CD4-positive, alpha-beta T cell (primary cell): ENCODE measurements around the gene EPM2A. TPM values are rescaled to one million over a fixed set of nuclear protein-coding genes. Genes with fewer than 3 reads are reported as not detected.
A peak's percentile ranks its signal among the peaks of the same experiment; 100 is the strongest.
"Not testable (repeated sequence)": the region's sequence is repeated elsewhere in the genome, so short reads cannot be mapped to it uniquely, and the experiment has no call there.

Experiments used
- ATAC-seq: fragments of 200-7000 bp; cut with Tn5 transposase; one replicate; pipeline ENCODE4 v1.10.0; 2022; ENCODE audit warnings: mild to moderate bottlenecking; ENCODE audit not compliant: poor library complexity
- CTCF ChIA-PET: fragments of 350-600 bp; sonication (Branson Sonifier 250); formaldehyde crosslinking; loops from one replicate; lab custom pipeline; 2021; ENCODE audit warnings: antibody characterized with exemption, inconsistent platforms; lab: Charles Lee
- POLR2A ChIA-PET: fragments of 350-600 bp; sonication (Branson Sonifier 250); formaldehyde crosslinking; loops from one replicate; lab custom pipeline; 2021; ENCODE audit warnings: antibody characterized with exemption, inconsistent platforms; lab: Charles Lee
- DNase-seq, 14 experiments: peaks; one replicate each; pipeline ENCODE4 v3.0.0-alpha.2; 2013 to 2020; ENCODE audit warnings: mixed read lengths in 2 of 14
- H3K27ac ChIP-seq, 2 donors: one replicate each; pipeline versions ENCODE4 v1.5.1 to v1.7.0; 2013; ENCODE audit warnings: low read length in 2 of 2, low read depth in 1 of 2, mild to moderate bottlenecking in 1 of 2
- H3K27me3 ChIP-seq, 2 experiments: 1 replicate in 1 of 2; 2 replicates in 1 of 2; pipeline versions ENCODE4 v1.6.1 to v1.7.0; 2013; ENCODE audit warnings: low read length in 2 of 2, control low read depth in 1 of 2, mild to moderate bottlenecking in 1 of 2, moderate library complexity in 1 of 2; ENCODE audit not compliant: insufficient read depth in 2 of 2, control insufficient read depth in 1 of 2
- H3K36me3 ChIP-seq: one replicate; pipeline ENCODE4 v1.6.1; 2013; ENCODE audit warnings: low read length, control low read depth; ENCODE audit not compliant: insufficient read depth
- H3K4me1 ChIP-seq: one replicate; pipeline ENCODE4 v1.6.1; 2013; ENCODE audit warnings: low read length, control low read depth; ENCODE audit not compliant: insufficient read depth
- H3K4me3 ChIP-seq: one replicate; pipeline ENCODE4 v1.5.1; 2013; ENCODE audit warnings: mild to moderate bottlenecking, low read length, moderate library complexity
- H3K9me3 ChIP-seq, 2 experiments: 1 replicate in 1 of 2; 2 replicates in 1 of 2; pipeline versions ENCODE4 v1.6.1 to v1.7.0; 2013; ENCODE audit warnings: low read length in 2 of 2, mild to moderate bottlenecking in 2 of 2, control low read depth in 1 of 2, moderate library complexity in 1 of 2; ENCODE audit not compliant: control insufficient read depth in 1 of 2, insufficient read depth in 1 of 2
- H3K27ac Mint-ChIP-seq: one replicate; pipeline ENCODE4 v1.8.0; 2020; ENCODE audit warnings: mixed read lengths
- H3K27me3 Mint-ChIP-seq: one replicate; pipeline ENCODE4 v1.8.0; 2021; ENCODE audit warnings: mixed read lengths
- H3K36me3 Mint-ChIP-seq: one replicate; pipeline ENCODE4 v1.8.0; 2021; ENCODE audit warnings: low read depth, mixed read lengths
- H3K4me1 Mint-ChIP-seq: one replicate; pipeline ENCODE4 v1.8.0; 2021; ENCODE audit warnings: low read depth, mixed read lengths
- H3K4me3 Mint-ChIP-seq: one replicate; pipeline ENCODE4 v1.8.0; 2020; ENCODE audit warnings: mild to moderate bottlenecking, mixed read lengths
- H3K9me3 Mint-ChIP-seq: one replicate; pipeline ENCODE4 v1.8.0; 2020; ENCODE audit warnings: mixed read lengths
- intact Hi-C, 2 experiments: fragments of 100-400 bp; cut with DNase I in 1 of 2; cut with micrococcal nuclease in 1 of 2; formaldehyde crosslinking; loops; one replicate each; pipeline versions ENCODE4 v1.15.1 to v1.9.0; 2023 to 2025; cut with DNase I, micrococcal nuclease
- total RNA-seq, 174 experiments: library from RNA in 2 of 174; stranded (reverse) in 2 of 174; gene quantifications; one replicate each; pipeline ENCODE4 v1.2.3 and lab custom pipeline; 2021 to 2026
- TF ChIP-seq, protein P1 (sequence below): fragments of 200-600 bp; IDR thresholded peaks from one replicate; pipeline ENCODE4 v1.8.0; 2022; ENCODE audit warnings: antibody characterized with exemption, mild to moderate bottlenecking

Gene EPM2A
- total RNA-seq, 2 experiments from 2014 or later, result 5.0 to 5.7 TPM

GRCh38 chr6:145705561-145705960 lies 29.8 kb downstream of the EPM2A start:
- H3K4me3 Mint-ChIP-seq, result no peak overlapping the region
- H3K4me3 ChIP-seq, result no peak overlapping the region
- peak in 2 of 14 experiments; percentile 4 to 5 for DNase-seq
- POLR2A ChIA-PET, result no interaction called here
- no peaks in the 10 kb centered on the region for H3K27me3 Mint-ChIP-seq
- H3K27ac Mint-ChIP-seq, result no peak overlapping the region
- peaks cover 6% of the 10 kb centered on the region for H3K36me3 Mint-ChIP-seq
- H3K36me3 ChIP-seq, result no peaks in the 10 kb centered on the region
- no peak overlapping the region for H3K27ac ChIP-seq
- H3K9me3 Mint-ChIP-seq, result no peaks in the 10 kb centered on the region
- no peaks in the 10 kb centered on the region for H3K4me1 ChIP-seq
- CTCF ChIA-PET, result no interaction called here
- peaks cover 5% of the 10 kb centered on the region for H3K4me1 Mint-ChIP-seq
- H3K9me3 ChIP-seq, result no peaks in the 10 kb centered on the region
- intact Hi-C loops, result no loop called here
- H3K27me3 ChIP-seq, result no peaks in the 10 kb centered on the region
- TF ChIP-seq, protein P1, sequence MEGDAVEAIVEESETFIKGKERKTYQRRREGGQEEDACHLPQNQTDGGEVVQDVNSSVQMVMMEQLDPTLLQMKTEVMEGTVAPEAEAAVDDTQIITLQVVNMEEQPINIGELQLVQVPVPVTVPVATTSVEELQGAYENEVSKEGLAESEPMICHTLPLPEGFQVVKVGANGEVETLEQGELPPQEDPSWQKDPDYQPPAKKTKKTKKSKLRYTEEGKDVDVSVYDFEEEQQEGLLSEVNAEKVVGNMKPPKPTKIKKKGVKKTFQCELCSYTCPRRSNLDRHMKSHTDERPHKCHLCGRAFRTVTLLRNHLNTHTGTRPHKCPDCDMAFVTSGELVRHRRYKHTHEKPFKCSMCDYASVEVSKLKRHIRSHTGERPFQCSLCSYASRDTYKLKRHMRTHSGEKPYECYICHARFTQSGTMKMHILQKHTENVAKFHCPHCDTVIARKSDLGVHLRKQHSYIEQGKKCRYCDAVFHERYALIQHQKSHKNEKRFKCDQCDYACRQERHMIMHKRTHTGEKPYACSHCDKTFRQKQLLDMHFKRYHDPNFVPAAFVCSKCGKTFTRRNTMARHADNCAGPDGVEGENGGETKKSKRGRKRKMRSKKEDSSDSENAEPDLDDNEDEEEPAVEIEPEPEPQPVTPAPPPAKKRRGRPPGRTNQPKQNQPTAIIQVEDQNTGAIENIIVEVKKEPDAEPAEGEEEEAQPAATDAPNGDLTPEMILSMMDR, result no peak
- no peak for ATAC-seq

- no peak for ATAC-seq
- H3K36me3 ChIP-seq, result no peaks in the 10 kb centered on the region
- H3K27me3 Mint-ChIP-seq, result no peaks in the 10 kb centered on the region
- no peak overlapping the region for H3K27ac Mint-ChIP-seq
- H3K4me3 ChIP-seq, result no peak overlapping the region
- H3K9me3 ChIP-seq, result no peaks in the 10 kb centered on the region
- intact Hi-C loops, result no loop called here
- no peaks in the 10 kb centered on the region for H3K9me3 Mint-ChIP-seq
- H3K4me1 ChIP-seq, result no peaks in the 10 kb centered on the region
- CTCF ChIA-PET, result interaction anchor here (1.0 kb wide), 1 partner anchor 8 kb away, joined by 3 read pairs; no protein-coding TSS in a partner anchor
- no peaks in the 10 kb centered on the region for H3K27me3 ChIP-seq
- no peak overlapping the region for H3K27ac ChIP-seq
- DNase-seq, result no peak
- peaks cover 6% of the 10 kb centered on the region for H3K36me3 Mint-ChIP-seq
- POLR2A ChIA-PET, result interaction anchor here (1.3 kb wide), 1 partner anchor 31 kb away, joined by 7 read pairs; the partner anchor contains the start of gene EPM2A
- H3K4me1 Mint-ChIP-seq, result peaks cover 5% of the 10 kb centered on the region
- H3K4me3 Mint-ChIP-seq, result no peak overlapping the region
- TF ChIP-seq, protein P1, result peak; percentile 77
These were observed 31.1 kb downstream of the EPM2A start for GRCh38 chr6:145704143-145704781.

DNA sequence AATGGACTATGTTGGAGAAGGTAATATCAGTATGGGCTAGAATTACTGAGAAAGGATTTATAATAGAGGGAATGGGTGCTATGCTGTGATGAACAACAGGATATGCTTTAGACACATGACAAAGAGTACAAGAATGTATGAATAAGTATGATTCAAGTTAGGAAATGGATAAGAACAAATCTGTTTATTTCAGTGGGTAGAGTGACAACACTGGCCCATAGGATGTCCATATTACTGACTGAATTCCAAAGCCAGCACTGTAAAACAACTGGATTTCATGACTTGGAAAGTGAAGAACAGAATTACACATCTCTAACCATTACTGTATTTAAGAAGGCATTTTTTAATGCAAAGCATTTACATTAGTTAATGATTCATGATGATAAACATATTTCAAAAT lies 35.9 kb downstream of the EPM2A start:
- ChIA-PET POLR2A (no interaction called here), CTCF (no interaction called here)
- Mint-ChIP-seq H3K27ac (no peak overlapping the region), H3K9me3 (peaks cover 3% of the 10 kb centered on the region), H3K4me3 (no peak overlapping the region), H3K36me3 (peaks cover 5% of the 10 kb centered on the region), H3K4me1 (no peaks in the 10 kb centered on the region), H3K27me3 (no peaks in the 10 kb centered on the region)
- no peak overlapping the region for H3K4me3 ChIP-seq
- no peaks in the 10 kb centered on the region for H3K4me1 ChIP-seq
- H3K27ac ChIP-seq, result no peak overlapping the region
- TF ChIP-seq, protein P1, result no peak
- DNase-seq (no peak), ATAC-seq (no peak)
- H3K9me3 ChIP-seq, result peaks cover 0 to 6% of the 10 kb centered on the region in 2 experiments
- no peaks in the 10 kb centered on the region for H3K27me3 ChIP-seq
- H3K36me3 ChIP-seq, result no peaks in the 10 kb centered on the region
- intact Hi-C loops, result no loop called here

DNA sequence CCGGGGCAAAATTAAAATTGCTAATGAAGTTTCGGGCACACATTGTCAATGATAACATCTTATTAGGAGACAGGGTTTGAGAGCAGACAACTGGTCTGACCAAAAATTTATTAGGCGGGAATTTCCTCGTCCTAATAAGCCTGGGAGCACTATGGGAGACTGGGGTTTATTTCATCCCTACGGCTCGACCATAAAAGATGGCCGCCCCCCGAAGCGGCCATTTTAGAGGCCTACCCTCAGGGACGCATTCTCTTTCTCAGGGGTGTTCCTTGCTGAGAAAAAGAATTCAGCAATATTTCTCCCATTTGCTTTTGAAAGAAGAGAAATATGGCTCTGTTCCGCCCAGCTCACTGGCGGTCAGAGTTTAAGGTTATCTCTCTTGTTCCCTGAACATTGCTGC lies 37.9 kb downstream of the EPM2A start:
- H3K27me3 Mint-ChIP-seq, H3K4me3 Mint-ChIP-seq, intact Hi-C loops, POLR2A ChIA-PET, DNase-seq, H3K27ac Mint-ChIP-seq, H3K9me3 ChIP-seq, H3K36me3 ChIP-seq, ATAC-seq, H3K4me1 ChIP-seq, CTCF ChIA-PET, H3K9me3 Mint-ChIP-seq, H3K4me3 ChIP-seq, H3K4me1 Mint-ChIP-seq, H3K27me3 ChIP-seq, H3K36me3 Mint-ChIP-seq, H3K27ac ChIP-seq: not testable (repeated sequence)
